Measurements from ENCODE around the gene SLX9.

Gene SLX9

GRCh38 chr21:44979687-44980561 is 40.1 kb downstream of the SLX9 start:
- no peak for DNase-seq (ENCODE audit: low read depth)

GRCh38 chr21:44980562-44981489 is 41.0 kb downstream of the SLX9 start:
- no peak overlapping the region for H3K4me3 ChIP-seq (ENCODE audit: low read length)
- DNase-seq (ENCODE audit: low read depth) = no peak
- no peak for TF ChIP-seq CTCF (conservative IDR thresholded peaks at IDR 0.05; ENCODE audit: low read length)

More at GRCh38 chr21:44979687-44980561, 40.1 kb downstream of the SLX9 start:
- no peak overlapping the region for H3K4me3 ChIP-seq (ENCODE audit: low read length)
- no peak for TF ChIP-seq CTCF (conservative IDR thresholded peaks at IDR 0.05; ENCODE audit: low read length)

GRCh38 chr21:44982558-44983250 is 42.9 kb downstream of the SLX9 start:
- DNase-seq (ENCODE audit: low read depth) = no peak
- no peak for TF ChIP-seq CTCF (conservative IDR thresholded peaks at IDR 0.05; ENCODE audit: low read length)

GRCh38 chr21:44983421-44984206 is 43.8 kb downstream of the SLX9 start:
- TF ChIP-seq CTCF (conservative IDR thresholded peaks at IDR 0.05; ENCODE audit: low read length) = no peak
- no peak for DNase-seq (ENCODE audit: low read depth)
- H3K4me3 ChIP-seq (ENCODE audit: low read length) = no peak overlapping the region

More at GRCh38 chr21:44982558-44983250, 42.9 kb downstream of the SLX9 start:
- H3K4me3 ChIP-seq (ENCODE audit: low read length) = no peak overlapping the region

GRCh38 chr21:44984428-44984791 is 44.6 kb downstream of the SLX9 start:
- DNase-seq (ENCODE audit: low read depth) = no peak

More at GRCh38 chr21:44984428-44984791, 44.6 kb downstream of the SLX9 start:
- TF ChIP-seq CTCF (conservative IDR thresholded peaks at IDR 0.05; ENCODE audit: low read length) = no peak
- H3K4me3 ChIP-seq (ENCODE audit: low read length) = no peak overlapping the region
